ENCODE data around the gene OSCAR.
A peak's percentile ranks its signal among the peaks of the same experiment; 100 is the strongest.

The OSCAR gene, protein sequence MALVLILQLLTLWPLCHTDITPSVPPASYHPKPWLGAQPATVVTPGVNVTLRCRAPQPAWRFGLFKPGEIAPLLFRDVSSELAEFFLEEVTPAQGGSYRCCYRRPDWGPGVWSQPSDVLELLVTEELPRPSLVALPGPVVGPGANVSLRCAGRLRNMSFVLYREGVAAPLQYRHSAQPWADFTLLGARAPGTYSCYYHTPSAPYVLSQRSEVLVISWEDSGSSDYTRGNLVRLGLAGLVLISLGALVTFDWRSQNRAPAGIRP

DNA sequence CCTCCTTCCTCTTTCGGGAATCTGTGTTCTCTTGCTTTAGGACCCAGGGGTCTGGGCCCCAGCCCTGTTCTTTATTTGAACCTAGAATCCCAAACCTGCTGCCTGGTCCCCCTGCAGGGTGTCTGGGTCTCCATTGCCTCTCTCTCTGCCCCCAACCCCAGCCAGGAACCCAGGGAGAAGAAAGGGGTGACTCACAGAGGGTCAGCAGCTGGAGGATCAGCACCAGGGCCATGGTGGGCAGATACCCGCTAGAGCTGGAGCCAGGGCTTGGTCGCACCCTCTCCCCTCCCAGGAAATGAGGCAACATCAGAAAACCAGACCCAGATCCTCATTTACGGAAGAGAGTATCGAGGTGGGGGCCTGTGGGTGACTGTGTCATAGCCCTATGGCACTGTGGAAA, at the start of gene OSCAR:
Gene OSCAR, minus strand, starts transcription at position 243 of the 400 bp plus-strand sequence. Its CDS starts 11 bp downstream, at position 232.
- DNase-seq (ENCODE audit: low spot score): no peak

DNA sequence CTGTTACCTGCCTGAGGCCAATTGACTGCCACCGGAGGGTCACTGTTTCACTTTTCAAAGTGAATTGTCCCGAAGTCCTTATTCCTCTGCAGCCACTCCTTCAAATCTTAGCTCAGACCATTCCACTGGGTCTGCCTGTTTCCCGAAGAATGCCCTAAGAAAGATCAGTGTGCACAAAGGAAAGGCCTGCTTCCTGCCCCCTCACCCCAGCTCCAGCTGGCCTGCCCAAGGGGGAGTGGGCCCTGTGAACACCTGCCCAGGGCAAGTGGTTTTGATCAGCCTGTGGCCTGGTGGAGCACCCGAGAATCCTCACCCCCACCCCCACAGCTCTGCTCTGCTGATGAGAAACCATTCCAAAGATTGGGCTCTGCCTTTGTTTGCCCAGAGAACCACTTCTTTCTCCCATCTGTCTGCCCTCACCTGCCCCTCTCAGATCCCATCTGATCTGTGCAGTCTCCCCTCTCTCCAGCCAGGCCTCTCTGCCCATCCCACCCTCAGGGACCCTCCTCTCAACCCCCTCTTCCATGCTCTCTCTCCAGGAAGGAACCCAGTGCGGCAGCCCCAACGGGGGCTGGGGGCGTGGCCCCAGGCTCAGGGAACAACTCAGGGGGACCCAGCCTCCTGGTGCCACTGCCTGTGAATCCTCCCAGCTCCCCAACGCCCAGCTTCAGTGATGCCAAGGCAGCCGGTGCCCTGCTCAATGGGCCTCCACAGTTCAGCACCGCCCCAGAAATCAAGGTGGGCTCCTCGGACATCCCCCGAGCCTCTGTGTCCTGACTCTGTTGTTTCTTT, 48.6 kb upstream of the OSCAR start:
- no peak for DNase-seq (ENCODE audit: low spot score)

DNA sequence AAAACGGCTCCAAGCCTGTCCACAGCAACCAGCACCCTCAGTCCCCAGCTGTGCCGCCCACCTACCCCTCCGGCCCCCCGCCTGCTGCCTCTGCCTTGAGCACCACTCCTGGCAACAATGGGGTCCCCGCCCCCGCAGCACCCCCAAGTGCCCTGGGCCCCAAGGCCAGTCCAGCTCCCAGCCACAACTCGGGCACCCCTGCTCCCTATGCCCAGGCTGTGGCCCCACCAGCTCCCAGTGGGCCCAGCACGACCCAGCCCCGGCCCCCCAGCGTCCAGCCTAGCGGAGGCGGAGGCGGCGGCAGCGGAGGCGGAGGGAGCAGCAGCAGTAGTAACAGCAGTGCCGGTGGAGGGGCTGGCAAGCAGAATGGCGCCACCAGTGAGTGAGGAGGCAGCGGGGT, 47.6 kb upstream of the OSCAR start:
- no peak for DNase-seq (ENCODE audit: low spot score)

DNA sequence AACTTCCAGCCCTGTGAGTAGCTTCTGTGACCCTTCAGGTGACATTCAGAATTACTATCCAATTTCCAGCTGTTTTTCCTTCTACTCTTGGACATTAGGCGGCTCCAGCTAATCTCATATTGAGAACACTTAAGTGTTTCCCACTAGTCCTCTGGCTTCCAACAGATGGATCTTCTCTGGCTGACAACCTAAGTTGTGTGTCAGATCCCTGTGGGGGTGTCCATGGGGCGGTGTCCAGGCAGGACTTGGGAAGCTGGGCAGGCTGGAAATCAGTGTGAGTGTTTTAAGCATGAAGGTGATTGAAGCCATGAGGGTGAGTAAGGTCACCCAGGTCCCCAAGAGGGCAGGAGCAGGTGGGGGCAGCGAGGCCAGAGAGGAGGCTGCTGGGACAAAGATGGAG, 47.1 kb upstream of the OSCAR start:
- DNase-seq (ENCODE audit: low spot score): no peak

DNA sequence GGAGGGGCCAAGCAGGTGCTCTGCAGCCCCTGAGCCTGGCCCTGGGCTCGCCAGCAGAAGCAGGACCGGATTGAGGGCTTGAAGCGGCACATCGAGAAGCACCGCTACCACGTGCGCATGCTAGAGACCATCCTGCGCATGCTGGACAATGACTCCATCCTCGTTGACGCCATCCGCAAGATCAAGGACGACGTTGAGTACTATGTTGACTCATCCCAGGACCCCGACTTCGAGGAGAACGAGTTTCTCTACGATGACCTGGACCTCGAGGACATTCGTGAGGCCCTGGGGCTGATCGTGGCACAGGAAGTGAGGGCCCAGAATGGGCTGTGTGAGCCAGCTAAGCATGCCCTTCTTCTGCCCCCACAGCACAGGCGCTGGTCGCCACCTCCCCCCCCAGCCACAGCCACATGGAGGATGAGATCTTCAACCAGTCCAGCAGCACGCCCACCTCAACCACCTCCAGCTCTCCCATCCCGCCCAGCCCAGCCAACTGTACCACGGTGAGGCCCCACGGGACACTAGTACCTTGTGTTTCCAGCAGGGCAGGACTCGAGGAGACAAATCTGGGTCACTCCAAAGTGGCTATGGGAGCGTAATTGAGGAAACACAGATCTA, 45.0 kb upstream of the OSCAR start:
- no peak for DNase-seq (ENCODE audit: low spot score)

DNA sequence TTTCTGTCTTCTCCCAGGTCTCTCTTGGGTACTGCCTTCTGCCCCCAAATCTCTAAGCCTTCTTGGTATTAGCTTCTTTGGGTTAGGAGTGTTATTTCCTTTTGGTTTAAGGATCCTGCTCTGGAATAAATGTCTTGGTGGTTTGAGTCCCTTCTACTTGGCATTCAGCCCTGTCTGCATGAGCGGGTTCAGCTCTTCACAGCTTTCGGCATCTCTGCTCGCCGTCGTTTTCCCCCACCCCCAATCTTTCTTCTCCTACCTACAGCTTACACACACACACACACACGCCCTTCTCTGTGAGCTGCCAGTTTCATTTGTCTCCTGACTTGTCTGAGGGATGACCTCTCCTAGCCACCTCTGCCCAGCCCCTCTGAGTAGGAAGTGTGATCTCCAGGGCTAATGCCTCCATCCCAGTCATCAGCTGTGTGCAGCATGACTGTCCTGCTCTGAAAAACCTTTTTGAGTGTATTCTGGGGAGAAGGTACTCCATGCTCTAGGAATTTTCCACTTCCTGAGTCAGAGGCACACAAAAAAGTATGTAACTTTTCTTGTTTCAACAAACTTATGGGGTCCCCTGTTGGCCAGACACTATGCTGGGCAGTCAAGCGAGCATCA, 41.7 kb upstream of the OSCAR start:
- DNase-seq (ENCODE audit: low spot score): no peak

DNA sequence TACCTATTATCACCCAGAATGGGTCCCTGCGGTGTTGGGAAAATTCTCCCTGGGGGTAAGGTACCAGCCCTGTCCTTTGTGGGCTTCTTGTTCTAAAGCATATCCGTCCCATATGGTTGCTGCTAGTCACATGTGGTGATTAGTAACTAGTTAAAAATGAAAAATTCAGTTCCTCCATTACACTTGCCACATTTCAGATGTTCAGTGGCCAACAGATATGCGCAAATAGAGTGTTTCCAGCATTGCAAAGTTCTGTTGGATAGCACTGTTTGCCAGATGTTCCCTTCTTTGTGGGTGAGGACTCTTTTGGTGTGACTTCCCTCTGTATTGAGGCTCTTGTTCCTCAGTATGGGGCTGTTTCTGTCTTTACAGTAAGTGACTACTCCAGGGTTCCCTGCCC, 40.8 kb upstream of the OSCAR start:
- DNase-seq (ENCODE audit: low spot score): no peak

DNA sequence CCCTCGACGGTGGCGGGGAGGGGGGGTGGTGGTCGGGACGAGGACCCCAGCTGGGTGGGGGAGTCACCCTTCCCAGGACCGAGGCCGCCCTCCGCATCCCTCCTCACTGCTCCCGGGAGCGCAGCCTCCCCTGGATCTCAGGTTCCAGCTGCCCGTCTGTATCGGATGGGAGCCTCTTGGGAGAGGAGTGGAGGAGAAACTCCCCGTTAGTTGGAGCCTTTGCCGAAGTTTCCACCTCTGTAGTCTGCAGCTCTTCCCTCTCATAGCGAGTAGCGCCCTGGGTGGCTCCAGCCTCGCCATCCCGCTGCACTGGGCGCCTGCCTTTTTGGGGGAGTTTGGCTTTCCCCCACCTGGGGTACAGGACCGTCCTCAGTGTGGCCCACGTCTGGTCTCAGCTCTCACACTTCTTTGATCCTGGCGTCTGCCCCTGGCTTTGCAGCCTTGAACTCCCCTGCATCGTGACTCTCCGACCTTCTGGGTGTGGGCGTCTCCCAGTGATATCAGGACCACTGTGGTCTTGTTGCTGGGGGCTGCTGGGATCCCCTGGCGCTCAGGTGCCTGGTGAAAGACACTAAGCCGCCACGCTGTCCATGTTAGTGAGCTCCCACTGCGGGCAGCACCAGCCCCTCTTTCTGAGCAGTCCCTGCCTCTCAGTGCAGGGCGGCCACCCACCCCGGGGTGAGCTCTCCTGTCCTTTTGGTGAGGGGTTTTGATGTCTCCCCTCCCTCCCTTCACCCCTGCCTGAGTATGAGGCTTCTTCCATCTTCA, 38.1 kb upstream of the OSCAR start:
- DNase-seq (ENCODE audit: low spot score): no peak

DNA sequence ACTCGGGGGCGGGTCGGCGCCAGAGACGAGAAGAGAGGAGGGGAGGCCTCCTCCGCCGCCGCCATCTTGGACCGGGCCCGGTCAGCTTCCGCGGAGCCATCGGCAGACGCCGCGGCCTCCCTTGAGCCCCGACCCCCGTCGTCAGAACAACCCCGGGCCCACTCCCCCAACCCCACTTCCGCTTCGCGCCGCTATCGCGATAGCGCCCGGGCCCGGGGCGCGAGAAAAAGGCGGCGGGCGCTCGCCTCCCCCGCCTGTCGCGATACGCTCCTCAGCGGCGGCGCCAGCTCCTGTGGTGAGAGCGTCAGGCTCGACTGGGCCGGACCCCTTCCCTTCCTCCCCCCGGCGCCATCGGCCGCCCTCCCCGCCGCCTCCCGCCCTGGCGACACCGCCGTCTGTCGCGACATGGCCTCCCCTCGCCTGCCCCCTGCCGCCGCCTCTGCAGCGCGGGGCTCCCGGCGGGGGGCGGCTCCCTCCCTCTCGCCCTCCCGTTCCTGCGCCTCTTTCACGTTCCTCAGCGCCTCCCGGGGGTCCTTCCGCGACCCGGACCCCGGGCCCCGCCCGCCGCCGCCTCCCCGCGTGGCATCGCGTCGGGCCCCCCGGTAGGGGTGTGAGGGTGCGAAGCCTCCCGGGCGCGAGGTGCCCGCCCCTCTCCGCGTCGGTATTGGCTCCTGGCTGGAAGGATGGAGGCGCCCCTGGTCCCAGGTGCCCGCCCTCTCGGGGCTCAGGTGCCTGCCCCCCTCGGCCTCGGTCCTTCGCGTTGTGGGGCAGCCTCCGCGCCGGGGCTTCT, 37.3 kb upstream of the OSCAR start, which contains the start of gene CNOT3:
Gene CNOT3, plus strand, starts transcription at position 64 of the 790 bp plus-strand sequence. CDS start 5,217 bp downstream, outside the sequence.
- DNase-seq (ENCODE audit: low spot score): no peak

DNA sequence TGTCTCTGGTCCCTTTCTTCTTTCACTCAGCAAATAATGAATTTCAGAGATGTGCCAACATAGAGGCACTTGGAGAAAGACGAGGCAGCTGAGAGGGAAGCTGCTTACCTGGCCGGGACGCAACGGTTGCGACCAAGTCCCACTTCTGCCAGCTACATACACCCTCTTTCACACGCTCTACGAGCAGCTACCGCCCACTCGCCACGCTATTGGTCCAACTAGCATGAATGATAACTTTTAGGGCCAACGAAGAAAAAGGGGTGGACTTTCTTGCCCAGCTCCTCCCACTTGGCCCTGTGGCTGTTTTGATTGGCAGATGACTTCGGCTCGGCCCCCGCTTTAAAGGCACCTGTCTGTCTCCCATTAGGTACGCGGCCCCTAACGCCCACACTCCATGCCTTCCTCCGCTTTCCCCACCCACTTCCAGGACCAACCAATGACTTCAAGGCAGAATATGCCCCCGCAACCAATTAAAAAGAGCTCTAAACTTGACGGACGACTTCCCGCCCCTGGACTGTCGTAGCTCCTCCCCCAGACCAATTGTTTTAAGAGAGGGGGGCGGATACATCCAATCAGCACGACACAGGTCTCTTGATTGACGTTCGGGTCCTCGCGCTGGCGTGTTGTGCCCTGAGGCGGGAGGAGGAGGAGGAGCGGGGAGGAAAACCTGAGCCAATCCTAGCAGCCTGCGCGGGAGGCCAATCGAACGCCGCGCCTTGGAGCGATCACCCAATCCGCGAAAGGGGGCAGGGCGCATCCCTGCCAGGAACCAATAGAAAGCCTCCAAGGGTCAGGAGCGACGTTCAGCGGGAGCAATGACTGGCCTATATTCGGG, 36.5 kb upstream of the OSCAR start:
- DNase-seq (ENCODE audit: low spot score): peak; percentile 100

DNA sequence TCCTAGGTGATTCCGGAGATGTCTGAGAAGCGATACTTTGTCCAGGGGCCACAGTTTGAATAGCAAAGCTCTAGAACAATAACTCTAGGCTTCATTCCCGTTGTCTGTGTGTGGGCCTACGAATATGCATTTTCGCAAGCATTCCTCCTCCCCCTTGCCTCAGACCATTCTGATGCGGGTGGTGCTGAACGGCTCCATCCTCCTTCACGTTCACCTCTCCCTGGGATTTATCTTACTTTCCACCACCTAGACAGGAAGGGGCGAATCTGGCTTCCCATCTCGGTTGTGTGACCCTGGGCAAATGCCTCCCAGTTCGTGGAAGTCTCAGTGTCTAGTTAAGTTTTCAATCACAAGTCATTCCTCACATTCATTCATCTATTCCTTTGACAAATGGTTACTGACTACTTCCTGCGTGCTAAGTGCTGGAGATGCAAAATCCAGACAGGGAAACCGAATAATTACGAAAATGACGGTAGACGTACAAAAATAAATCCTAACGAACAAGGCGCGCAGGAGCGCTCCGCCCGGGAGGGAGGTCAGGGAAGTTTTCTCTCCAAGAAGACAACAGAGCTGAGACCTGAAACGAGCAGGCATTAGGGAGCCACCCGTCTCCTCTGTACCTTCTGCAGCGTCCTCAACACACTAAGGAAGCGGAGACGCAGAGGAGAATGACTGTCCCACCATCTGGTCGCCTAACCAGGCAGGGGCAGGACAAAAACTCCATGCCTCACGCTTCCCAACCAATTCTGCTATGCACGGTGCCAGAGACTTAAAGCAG, 35.7 kb upstream of the OSCAR start:
- no peak for DNase-seq (ENCODE audit: low spot score)

DNA sequence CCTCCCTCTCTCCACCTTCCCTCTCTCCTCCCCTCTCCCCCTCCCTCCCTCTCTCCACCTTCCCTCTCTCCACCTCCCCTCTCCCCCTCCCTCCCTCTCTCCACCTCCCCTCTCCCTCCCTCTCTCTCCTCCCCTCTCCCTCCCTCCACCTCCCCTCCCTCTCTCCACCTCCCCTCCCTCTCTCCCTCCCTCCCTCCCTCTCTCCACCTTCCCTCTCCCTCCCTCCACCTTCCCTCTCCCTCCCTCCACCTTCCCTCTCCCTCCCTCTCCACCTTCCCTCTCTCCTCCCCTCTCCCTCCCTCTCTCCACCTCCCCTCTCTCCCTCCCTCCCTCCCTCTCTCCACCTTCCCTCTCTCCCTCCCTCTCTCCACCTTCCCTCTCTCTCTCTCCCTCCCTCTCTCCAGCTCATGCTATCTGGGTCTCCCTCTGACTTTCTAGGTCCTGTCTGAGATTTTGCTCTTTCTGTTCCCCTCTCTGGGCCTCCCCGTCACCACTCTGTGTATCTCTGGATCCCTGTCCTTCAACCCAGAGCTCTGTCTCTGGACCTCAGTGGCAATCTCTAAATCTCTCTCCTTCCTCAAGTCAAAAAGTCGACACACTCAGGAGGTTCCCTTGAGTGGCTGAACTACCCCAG, 33.5 kb upstream of the OSCAR start:
- no peak for DNase-seq (ENCODE audit: low spot score)

DNA sequence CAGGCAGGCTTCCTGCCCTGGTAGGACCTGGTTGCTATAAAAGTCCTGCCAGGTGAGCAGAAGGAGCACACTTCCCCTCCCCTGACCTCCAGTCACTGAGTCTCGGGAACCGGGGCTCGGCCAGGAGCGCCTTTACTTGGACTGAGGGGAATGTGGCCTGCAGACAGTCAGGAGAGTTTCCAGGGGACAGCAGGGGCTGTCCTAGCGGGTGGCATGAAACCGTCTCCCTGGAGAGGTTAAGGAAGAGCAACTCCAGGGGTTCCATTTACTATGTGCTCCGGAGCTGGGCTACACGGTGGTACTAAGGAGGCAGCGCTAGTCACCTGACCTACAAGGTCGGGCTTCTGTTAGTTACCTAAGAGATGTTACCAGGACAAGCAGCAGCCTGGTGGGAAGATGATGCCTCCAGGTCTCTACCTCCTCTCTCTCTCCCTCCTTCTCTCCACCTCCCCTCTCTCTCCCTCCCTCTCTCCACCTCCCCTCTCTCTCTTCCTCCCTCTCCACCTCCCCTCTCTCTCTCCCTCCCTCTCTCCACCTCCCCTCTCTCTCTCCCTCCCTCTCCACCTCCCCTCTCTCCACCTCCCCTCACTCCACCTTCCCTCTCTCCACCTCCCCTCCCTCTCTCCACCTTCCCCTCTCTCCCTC, 32.8 kb upstream of the OSCAR start:
- peak; percentile 57 for DNase-seq (ENCODE audit: low spot score)

DNA sequence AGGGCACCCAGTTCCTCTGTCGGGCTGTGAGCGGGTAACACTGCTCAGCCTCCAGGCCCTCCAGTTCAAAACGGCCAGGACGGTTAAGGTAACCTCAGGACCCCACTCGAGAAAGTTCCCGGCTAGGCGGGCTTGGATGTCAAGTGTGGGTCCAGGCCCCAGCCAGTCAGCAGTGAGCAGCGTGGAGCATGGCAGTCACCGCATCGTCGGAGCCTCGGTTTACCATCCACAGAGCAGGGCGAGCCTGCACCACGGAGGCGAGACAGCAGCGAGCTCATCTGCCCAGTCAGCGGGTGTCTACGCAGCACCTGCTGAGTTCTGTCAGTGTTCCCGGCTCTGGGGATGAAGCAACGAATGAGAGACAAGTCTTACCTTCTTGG, 29.0 kb upstream of the OSCAR start:
- DNase-seq (ENCODE audit: low spot score): no peak

DNA sequence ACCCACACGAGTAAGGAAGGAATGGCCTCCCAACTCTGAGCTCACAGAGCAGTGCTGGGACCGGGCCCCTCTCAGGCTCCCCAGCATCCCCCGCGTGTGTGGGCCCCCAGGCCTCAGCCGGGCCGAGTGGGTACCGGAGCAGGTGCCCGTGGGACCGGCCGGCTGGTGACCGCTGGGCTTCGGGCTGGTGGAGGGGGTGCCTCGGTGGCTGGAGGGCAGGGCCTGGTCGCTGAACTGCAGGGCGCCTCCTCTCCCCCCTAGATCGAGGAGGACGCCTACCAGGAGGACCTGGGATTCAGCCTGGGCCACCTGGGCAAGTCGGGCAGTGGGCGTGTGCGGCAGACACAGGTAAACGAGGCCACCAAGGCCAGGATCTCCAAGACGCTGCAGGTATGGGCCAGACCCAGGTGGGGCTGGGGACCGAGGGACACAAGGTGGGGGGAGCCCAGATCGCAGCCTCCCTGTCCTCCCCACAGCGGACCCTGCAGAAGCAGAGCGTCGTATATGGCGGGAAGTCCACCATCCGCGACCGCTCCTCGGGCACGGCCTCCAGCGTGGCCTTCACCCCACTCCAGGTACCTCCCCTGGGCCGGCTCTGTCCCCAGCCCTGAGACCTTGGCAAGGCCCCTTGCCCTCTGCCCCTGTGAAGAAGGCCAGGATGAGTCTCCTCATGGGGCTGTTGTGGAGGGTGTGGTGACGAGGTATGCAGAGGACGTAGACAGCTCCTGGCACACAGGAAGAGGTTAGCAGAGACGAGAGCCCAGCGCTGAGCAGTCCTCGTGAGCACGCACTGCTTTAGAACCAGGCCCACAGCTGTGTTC, 28.4 kb upstream of the OSCAR start:
- no peak for DNase-seq (ENCODE audit: low spot score)

DNA sequence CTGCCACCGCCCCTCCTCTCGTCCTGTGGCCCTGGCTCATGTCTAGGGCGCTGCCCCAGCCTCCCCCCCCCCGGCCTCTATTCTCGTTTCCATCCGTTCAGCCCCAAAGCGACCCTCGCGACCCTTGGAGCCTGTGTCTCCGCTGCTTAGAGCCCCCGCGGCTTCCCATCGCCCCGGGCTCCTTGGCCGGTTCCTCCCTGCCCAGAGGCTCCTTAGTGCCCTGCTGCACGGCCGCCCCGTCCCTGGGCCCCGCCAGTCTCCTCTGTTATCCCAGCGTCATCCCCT, 27.8 kb upstream of the OSCAR start:
- DNase-seq (ENCODE audit: low spot score): no peak

DNA sequence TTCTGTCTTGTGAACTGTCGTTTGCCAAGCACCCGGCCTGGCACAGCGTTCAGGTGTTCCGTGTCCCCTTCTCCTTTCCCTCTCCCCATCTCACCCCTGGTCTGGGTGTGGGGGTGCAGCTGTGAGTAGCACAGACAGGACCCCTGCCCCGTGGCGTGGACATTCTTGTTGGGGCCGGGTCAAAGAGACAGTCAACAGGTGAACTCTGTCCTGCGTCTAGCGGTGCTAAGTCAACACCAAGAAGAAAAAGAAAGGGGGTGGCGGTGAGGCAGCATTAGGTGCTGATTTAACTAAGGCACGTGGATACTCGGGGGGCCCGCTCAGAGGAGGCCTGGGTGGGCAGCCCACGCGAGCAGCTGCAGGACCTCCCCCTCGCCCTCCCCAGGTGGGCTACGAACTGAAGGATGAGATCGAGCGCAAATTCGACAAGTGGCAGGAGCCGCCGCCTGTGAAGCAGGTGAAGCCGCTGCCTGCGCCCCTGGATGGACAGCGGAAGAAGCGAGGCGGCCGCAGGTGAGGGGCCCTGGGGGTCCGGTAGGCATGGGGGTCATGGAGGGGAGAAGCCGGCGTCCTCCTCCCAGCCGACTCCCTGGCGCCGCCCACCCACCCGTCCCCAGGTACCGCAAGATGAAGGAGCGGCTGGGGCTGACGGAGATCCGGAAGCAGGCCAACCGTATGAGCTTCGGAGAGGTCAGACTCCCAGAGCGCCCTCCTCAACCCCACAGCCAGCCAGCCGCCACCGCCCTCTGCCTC, 27.3 kb upstream of the OSCAR start:
- no peak for DNase-seq (ENCODE audit: low spot score)
